Duodenal mucosa (tissue), 2 donors: ENCODE results near the gene PABPN1.
A peak's percentile ranks its signal among the peaks of the same experiment; 100 is the strongest.

Source experiments
- H3K27ac ChIP-seq: one replicate; pipeline ENCODE4 v1.7.0; 2013; ENCODE audit warnings: low read depth, low read length
- H3K27me3 ChIP-seq, 2 donors: one replicate each; pipeline ENCODE4 v1.7.0; 2013; ENCODE audit warnings: low read length in 2 of 2, control low read depth in 1 of 2; ENCODE audit not compliant: insufficient read depth in 2 of 2, control insufficient read depth in 1 of 2
- H3K36me3 ChIP-seq, 2 donors: one replicate each; pipeline ENCODE4 v1.7.0; 2013; ENCODE audit warnings: low read length in 2 of 2, control low read depth in 1 of 2; ENCODE audit not compliant: insufficient read depth in 2 of 2, control insufficient read depth in 1 of 2
- H3K4me1 ChIP-seq, 2 donors: one replicate each; pipeline ENCODE4 v1.7.0; 2013; ENCODE audit warnings: low read length in 2 of 2, control low read depth in 1 of 2; ENCODE audit not compliant: insufficient read depth in 2 of 2, control insufficient read depth in 1 of 2
- H3K4me3 ChIP-seq, 2 donors: one replicate each; pipeline ENCODE4 v1.7.0; 2013; ENCODE audit warnings: low read length in 2 of 2, low read depth in 1 of 2
- H3K9ac ChIP-seq, 2 donors: one replicate each; pipeline ENCODE4 v1.7.0; 2013; ENCODE audit warnings: low read length in 2 of 2, low read depth in 1 of 2
- H3K9me3 ChIP-seq, 2 donors: one replicate each; pipeline ENCODE4 v1.7.0; 2013; ENCODE audit warnings: low read length in 2 of 2, control low read depth in 1 of 2; ENCODE audit not compliant: control insufficient read depth in 1 of 2

The PABPN1 gene

DNA sequence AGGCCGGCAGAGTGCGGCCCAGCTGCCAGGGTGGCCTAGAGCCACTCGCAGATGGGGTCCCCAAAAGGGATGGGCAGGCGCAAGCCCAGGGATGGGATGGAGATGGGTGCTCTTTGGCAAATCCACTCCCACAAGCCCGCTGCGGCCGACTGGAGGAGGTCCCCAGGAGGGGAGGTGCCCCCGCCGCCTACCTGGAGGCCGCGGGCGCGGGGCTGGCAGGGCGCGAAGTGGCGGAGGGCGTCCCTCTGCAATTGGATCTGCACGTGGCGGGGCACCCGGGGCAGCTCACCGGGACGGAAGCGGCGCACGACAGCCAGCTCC, 19.3 kb upstream of the PABPN1 start:
- Histone ChIP-seq H3K4me3 (peak overlapping the region; percentile 79 to 89), H3K9me3 (no peaks in the 10 kb centered on the region), H3K27ac (peak overlapping the region; percentile 98), H3K9ac (peak overlapping the region; percentile 74 to 92), H3K4me1 (peaks cover 20 to 35% of the 10 kb centered on the region in 2 donors), H3K27me3 (no peaks in the 10 kb centered on the region), H3K36me3 (peaks cover 0 to 7% of the 10 kb centered on the region in 2 donors)

DNA sequence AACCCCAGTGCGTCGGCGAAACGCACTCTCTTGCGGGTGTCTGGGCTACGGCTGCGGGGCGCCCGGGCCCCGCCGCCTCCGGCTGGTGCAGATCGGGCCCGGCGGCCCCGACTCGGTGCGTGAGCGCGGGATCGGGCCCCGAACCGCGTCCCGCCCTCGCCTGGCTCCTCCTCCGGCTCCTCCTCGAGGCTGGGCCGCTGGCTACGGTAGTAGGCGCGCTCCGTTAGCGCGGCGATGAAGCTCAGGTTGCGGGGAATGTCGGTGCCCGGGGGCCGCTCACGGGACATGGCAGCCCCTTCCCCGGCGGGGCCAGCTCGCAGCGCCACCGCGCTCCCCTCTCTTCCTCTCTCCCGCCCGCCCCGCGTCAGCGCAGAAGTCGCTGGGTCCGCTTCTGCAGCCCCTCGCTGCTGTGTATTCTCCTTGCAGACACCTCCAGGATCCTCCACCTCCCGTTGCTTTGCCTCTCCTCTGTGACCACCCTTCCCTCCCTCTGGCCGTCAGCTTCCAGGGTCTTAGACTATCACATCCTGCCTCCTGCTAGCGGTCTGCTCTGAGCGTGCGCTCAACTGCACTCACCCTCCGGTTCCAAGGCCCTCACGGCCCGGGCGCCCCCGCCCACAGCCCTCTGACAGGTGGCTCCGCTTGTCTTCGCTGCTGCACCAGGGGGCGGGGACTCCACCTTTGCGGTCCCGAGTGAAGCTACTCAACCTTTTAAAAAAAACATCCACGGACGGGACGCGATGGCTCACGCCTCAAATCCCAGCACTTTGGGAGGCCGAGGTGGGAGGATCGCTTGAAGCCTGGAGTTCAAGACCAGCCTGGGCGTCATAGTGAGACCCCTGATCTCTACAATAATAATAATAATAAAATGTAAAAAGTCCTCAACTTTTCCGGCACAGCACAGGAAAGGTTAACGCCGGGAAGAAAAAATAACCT, 18.7 kb upstream of the PABPN1 start, which contains the start of gene PPP1R3E:
PPP1R3E (minus strand) TSS at position 570 of the 936 bp plus-strand sequence; CDS start at position 287, 283 bp downstream.
- Histone ChIP-seq H3K27ac (peak within 1 kb of the TSS; percentile 98), H3K4me1 (peaks cover 23 to 42% of the 10 kb centered on the region in 2 donors), H3K4me3 (peak within 1 kb of the TSS; percentile 79 to 89), H3K27me3 (no peaks in the 10 kb centered on the region), H3K9me3 (no peaks in the 10 kb centered on the region), H3K9ac (peak within 1 kb of the TSS; percentile 74 to 92), H3K36me3 (peaks cover 0 to 7% of the 10 kb centered on the region in 2 donors)

GRCh38 chr14:23306412-23307145, 14.7 kb upstream of the PABPN1 start, which contains the start of gene BCL2L2:
BCL2L2 (plus strand) TSS chr14:23306833; CDS start chr14:23307768, 935 bp downstream.
- Histone ChIP-seq H3K4me1 (peaks cover 38 to 47% of the 10 kb centered on the region in 2 donors), H3K36me3 (peaks cover 17 to 18% of the 10 kb centered on the region in 2 donors), H3K9me3 (no peaks in the 10 kb centered on the region), H3K27me3 (no peaks in the 10 kb centered on the region), H3K9ac (peak within 1 kb of the TSS; percentile 84 to 97), H3K27ac (peak within 1 kb of the TSS; percentile 81), H3K4me3 (peak within 1 kb of the TSS; percentile 80 to 89)

GRCh38 chr14:23307146-23307530, 14.1 kb upstream of the PABPN1 start:
- Histone ChIP-seq H3K27ac (peak overlapping the region; percentile 81), H3K36me3 (peaks cover 18 to 22% of the 10 kb centered on the region in 2 donors), H3K9me3 (no peaks in the 10 kb centered on the region), H3K4me3 (peak overlapping the region; percentile 80 to 89), H3K9ac (peak overlapping the region; percentile 84 to 97), H3K4me1 (peaks cover 38 to 47% of the 10 kb centered on the region in 2 donors), H3K27me3 (no peaks in the 10 kb centered on the region)

DNA sequence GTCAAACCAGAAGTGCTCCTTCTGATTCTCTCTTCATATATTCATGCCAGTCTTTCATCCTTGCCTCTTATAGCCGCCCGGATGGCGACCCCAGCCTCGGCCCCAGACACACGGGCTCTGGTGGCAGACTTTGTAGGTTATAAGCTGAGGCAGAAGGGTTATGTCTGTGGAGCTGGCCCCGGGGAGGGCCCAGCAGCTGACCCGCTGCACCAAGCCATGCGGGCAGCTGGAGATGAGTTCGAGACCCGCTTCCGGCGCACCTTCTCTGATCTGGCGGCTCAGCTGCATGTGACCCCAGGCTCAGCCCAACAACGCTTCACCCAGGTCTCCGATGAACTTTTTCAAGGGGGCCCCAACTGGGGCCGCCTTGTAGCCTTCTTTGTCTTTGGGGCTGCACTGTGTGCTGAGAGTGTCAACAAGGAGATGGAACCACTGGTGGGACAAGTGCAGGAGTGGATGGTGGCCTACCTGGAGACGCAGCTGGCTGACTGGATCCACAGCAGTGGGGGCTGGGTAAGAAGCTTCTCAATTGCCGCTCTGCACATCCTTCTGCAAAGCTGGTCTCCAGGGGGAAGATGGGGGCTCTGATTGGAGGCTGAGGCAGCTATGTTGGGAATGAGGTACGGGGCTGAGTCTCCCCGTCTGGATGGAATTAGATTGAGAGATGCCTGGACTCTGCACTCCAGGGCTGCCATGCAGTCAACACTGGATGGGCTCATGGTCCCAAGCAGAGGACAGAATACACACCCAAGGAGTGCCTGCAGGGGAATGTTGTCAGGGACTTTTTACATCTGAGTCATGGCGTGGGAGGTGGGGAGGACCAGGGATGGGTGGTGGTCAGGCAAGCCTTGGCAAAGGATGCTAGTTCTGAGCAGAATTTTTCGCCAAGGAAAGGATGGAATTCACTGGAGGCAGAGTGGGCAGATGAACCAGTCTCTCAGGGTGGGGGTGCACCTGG, 13.3 kb upstream of the PABPN1 start:
- Histone ChIP-seq H3K4me1 (peaks cover 38 to 41% of the 10 kb centered on the region in 2 donors), H3K36me3 (peaks cover 18 to 22% of the 10 kb centered on the region in 2 donors), H3K9me3 (no peaks in the 10 kb centered on the region), H3K4me3 (peak overlapping the region; percentile 80 to 89), H3K9ac (peak overlapping the region; percentile 84 to 97), H3K27ac (no peak overlapping the region), H3K27me3 (no peaks in the 10 kb centered on the region)

GRCh38 chr14:23308721-23309445, 12.4 kb upstream of the PABPN1 start:
- no peak overlapping the region for H3K9ac ChIP-seq
- no peak overlapping the region for H3K27ac ChIP-seq

GRCh38 chr14:23310546-23310945, 10.7 kb upstream of the PABPN1 start:
- Histone ChIP-seq H3K4me1 (peaks cover 35 to 37% of the 10 kb centered on the region in 2 donors), H3K36me3 (peaks cover 18 to 22% of the 10 kb centered on the region in 2 donors), H3K9me3 (no peaks in the 10 kb centered on the region), H3K9ac (no peak overlapping the region), H3K27ac (no peak overlapping the region), H3K4me3 (no peak overlapping the region), H3K27me3 (no peaks in the 10 kb centered on the region)

More at GRCh38 chr14:23308721-23309445, 12.4 kb upstream of the PABPN1 start:
- Histone ChIP-seq H3K4me1 (peaks cover 38% of the 10 kb centered on the region in 2 donors), H3K27me3 (no peaks in the 10 kb centered on the region), H3K9me3 (no peaks in the 10 kb centered on the region), H3K4me3 (peak overlapping the region in 1 of 2 donors; percentile 11), H3K36me3 (peaks cover 18 to 22% of the 10 kb centered on the region in 2 donors)

- Histone ChIP-seq H3K27ac (no peak overlapping the region), H3K36me3 (peaks cover 0 to 5% of the 10 kb centered on the region in 2 donors), H3K9ac (no peak overlapping the region), H3K4me1 (peaks cover 0 to 8% of the 10 kb centered on the region in 2 donors), H3K27me3 (no peaks in the 10 kb centered on the region), H3K9me3 (no peaks in the 10 kb centered on the region), H3K4me3 (no peak overlapping the region)
These were observed 5.0 kb upstream of the PABPN1 start for GRCh38 chr14:23316300-23316699.
